IPS-18c (cell line): ENCODE measurements around the gene ZBTB5.
A peak's percentile ranks its signal among the peaks of the same experiment; 100 is the strongest.

Experiments used
- H3K4me3 ChIP-seq: 2 replicates; pipeline ENCODE4 v1.7.0; 2013; ENCODE audit warnings: low read depth, mild to moderate bottlenecking, low read length, moderate library complexity; ENCODE audit not compliant: insufficient read depth
- H3K9me3 ChIP-seq: one replicate; pipeline ENCODE4 v1.6.1; 2013; ENCODE audit warnings: mild to moderate bottlenecking, low read length, moderate library complexity; ENCODE audit not compliant: control insufficient read depth, insufficient read depth

Gene ZBTB5

GRCh38 chr9:37464426-37465248 is 613 bp downstream of the ZBTB5 start:
- no peaks in the 10 kb centered on the region for H3K9me3 ChIP-seq
- peak overlapping the region; percentile 59 for H3K4me3 ChIP-seq

- Histone ChIP-seq H3K9me3 (no peaks in the 10 kb centered on the region), H3K4me3 (peak overlapping the region; percentile 59)
Observed at GRCh38 chr9:37464006-37464405, 1.2 kb downstream of the ZBTB5 start.

- Histone ChIP-seq H3K4me3 (no peak overlapping the region), H3K9me3 (no peaks in the 10 kb centered on the region)
Observed at GRCh38 chr9:37456817-37457216, 8.4 kb downstream of the ZBTB5 start.

GRCh38 chr9:37455884-37456647 is 9.2 kb downstream of the ZBTB5 start:
- Histone ChIP-seq H3K4me3 (no peak overlapping the region), H3K9me3 (no peaks in the 10 kb centered on the region)

GRCh38 chr9:37454238-37454637 is 11.0 kb downstream of the ZBTB5 start:
- Histone ChIP-seq H3K4me3 (no peak overlapping the region), H3K9me3 (no peaks in the 10 kb centered on the region)

- no peak overlapping the region for H3K4me3 ChIP-seq
- no peaks in the 10 kb centered on the region for H3K9me3 ChIP-seq
Observed at GRCh38 chr9:37453827-37454226, 11.4 kb downstream of the ZBTB5 start.

- no peaks in the 10 kb centered on the region for H3K9me3 ChIP-seq
- no peak overlapping the region for H3K4me3 ChIP-seq
Observed at GRCh38 chr9:37452611-37453010, 12.6 kb downstream of the ZBTB5 start.

GRCh38 chr9:37451628-37452027 is 13.6 kb downstream of the ZBTB5 start:
- Histone ChIP-seq H3K9me3 (no peaks in the 10 kb centered on the region), H3K4me3 (no peak overlapping the region)

- no peak overlapping the region for H3K4me3 ChIP-seq
- no peaks in the 10 kb centered on the region for H3K9me3 ChIP-seq
Observed at GRCh38 chr9:37449862-37450632, 15.2 kb downstream of the ZBTB5 start.

- H3K4me3 ChIP-seq = no peak overlapping the region
- H3K9me3 ChIP-seq = no peaks in the 10 kb centered on the region
Observed at GRCh38 chr9:37447111-37447510, 18.1 kb downstream of the ZBTB5 start.

- no peak overlapping the region for H3K4me3 ChIP-seq
- no peaks in the 10 kb centered on the region for H3K9me3 ChIP-seq
Observed at GRCh38 chr9:37446401-37446800, 18.8 kb downstream of the ZBTB5 start.

GRCh38 chr9:37445832-37446231 is 19.4 kb downstream of the ZBTB5 start:
- H3K4me3 ChIP-seq = no peak overlapping the region
- no peaks in the 10 kb centered on the region for H3K9me3 ChIP-seq

GRCh38 chr9:37444890-37445289 is 20.4 kb downstream of the ZBTB5 start:
- Histone ChIP-seq H3K4me3 (no peak overlapping the region), H3K9me3 (no peaks in the 10 kb centered on the region)

- Histone ChIP-seq H3K4me3 (no peak overlapping the region), H3K9me3 (no peaks in the 10 kb centered on the region)
Observed at GRCh38 chr9:37443566-37443965, 21.7 kb downstream of the ZBTB5 start.

- Histone ChIP-seq H3K9me3 (no peaks in the 10 kb centered on the region), H3K4me3 (no peak overlapping the region)
Observed at GRCh38 chr9:37442556-37442955, 22.7 kb downstream of the ZBTB5 start.

GRCh38 chr9:37441776-37442370 is 23.4 kb downstream of the ZBTB5 start:
- Histone ChIP-seq H3K9me3 (no peaks in the 10 kb centered on the region), H3K4me3 (no peak overlapping the region)

- Histone ChIP-seq H3K4me3 (no peak overlapping the region), H3K9me3 (no peaks in the 10 kb centered on the region)
Observed at GRCh38 chr9:37438359-37438758, 26.9 kb downstream of the ZBTB5 start.
